ENCODE data around the gene PLXND1.

The PLXND1 gene

GRCh38 chr3:129556890-129557547, 49.5 kb downstream of the PLXND1 start:
- DNase-seq (ENCODE audit: insufficient read length) (no peak), FAIRE-seq (no peak)
- TF ChIP-seq POLR2AphosphoS5 (IDR thresholded peaks at IDR 0.05; ENCODE audit: low read depth, low read length) = no peak
- TF ChIP-seq POLR2A (IDR thresholded peaks at IDR 0.05; ENCODE audit: low read depth, low read length) = no peak
- TF ChIP-seq TAF1 (IDR thresholded peaks at IDR 0.05; ENCODE audit: borderline replicate concordance, low read depth, low read length) = no peak

DNA sequence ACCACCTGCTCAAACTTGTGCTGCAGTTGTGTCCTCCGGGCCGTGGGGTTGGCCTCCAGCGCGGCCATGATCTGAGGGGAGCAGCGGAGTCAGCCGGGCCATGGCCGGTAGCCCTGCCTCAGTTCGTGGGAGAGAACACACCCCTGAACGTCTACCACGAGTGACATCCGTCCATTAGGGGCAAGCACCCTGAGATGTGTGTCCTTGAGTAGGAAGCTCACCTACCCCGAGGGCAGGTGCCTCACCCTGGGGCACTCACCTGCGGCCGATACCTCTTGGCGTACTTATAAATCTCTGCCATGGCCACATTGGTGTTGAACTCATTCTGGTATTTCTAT, 50.1 kb downstream of the PLXND1 start:
- no peak for FAIRE-seq
- TF ChIP-seq TAF1 (IDR thresholded peaks at IDR 0.05; ENCODE audit: borderline replicate concordance, low read depth, low read length) (no peak), POLR2AphosphoS5 (IDR thresholded peaks at IDR 0.05; ENCODE audit: low read depth, low read length) (no peak), POLR2A (IDR thresholded peaks at IDR 0.05; ENCODE audit: low read depth, low read length) (no peak)

DNA sequence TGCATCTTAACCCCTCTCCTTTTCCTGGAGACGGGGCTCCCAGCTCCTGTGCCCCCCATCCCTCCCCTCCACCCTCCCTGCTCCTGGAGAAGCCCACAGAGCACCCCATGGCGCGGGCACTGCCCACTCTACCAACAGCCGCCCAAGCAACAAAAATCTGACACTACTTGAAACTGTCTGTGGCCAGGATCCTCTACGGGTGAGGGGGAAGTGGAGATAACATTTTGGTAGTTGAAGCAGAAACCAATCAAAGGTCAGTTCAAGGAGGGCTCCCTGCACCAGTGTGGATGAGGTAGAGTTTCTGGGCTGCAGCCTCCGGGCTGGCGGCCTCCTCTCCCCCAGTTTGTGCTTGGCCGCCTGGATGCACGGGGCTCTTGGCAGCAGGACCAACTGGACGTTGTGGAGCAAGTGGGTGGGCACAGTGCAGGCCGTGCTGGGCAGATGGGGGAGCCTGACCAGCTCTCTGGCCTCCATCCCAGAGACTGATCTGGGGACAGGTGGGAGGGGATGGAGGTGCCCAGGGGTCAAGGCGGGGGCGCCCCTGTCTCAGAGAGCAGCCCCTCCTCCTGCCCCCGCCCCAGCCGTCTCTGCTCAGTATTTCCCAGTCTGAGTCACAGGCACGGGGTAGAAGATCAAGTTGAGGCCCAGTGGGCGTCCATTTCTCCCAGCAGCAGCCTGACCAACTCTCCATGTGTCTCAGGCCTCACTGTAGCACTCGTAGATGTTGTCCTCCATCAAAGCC, 50.7 kb downstream of the PLXND1 start:
- DNase-seq (ENCODE audit: insufficient read length) (no peak), FAIRE-seq (no peak)
- no peak for TF ChIP-seq POLR2AphosphoS5 (IDR thresholded peaks at IDR 0.05; ENCODE audit: low read depth, low read length)
- no peak for TF ChIP-seq TAF1 (IDR thresholded peaks at IDR 0.05; ENCODE audit: borderline replicate concordance, low read depth, low read length)
- TF ChIP-seq POLR2A (IDR thresholded peaks at IDR 0.05; ENCODE audit: low read depth, low read length) = no peak

More for the DNA sequence above, 50.1 kb downstream of the PLXND1 start:
- DNase-seq (ENCODE audit: insufficient read length) = no peak

GRCh38 chr3:129555153-129555550, 51.3 kb downstream of the PLXND1 start:
- DNase-seq (ENCODE audit: insufficient read length) (no peak), FAIRE-seq (no peak)
- TF ChIP-seq TAF1 (IDR thresholded peaks at IDR 0.05; ENCODE audit: borderline replicate concordance, low read depth, low read length) (no peak), POLR2A (IDR thresholded peaks at IDR 0.05; ENCODE audit: low read depth, low read length) (no peak), POLR2AphosphoS5 (IDR thresholded peaks at IDR 0.05; ENCODE audit: low read depth, low read length) (no peak)

- FAIRE-seq (peak; percentile 24), DNase-seq (ENCODE audit: insufficient read length) (no peak)
- no peak for TF ChIP-seq POLR2A (IDR thresholded peaks at IDR 0.05; ENCODE audit: low read depth, low read length)
- TF ChIP-seq POLR2AphosphoS5 (IDR thresholded peaks at IDR 0.05; ENCODE audit: low read depth, low read length) = no peak
- no peak for TF ChIP-seq TAF1 (IDR thresholded peaks at IDR 0.05; ENCODE audit: borderline replicate concordance, low read depth, low read length)
Observed at GRCh38 chr3:129554356-129555152, 51.9 kb downstream of the PLXND1 start.

- TF ChIP-seq POLR2A (IDR thresholded peaks at IDR 0.05; ENCODE audit: low read depth, low read length) = no peak
- TF ChIP-seq TAF1 (IDR thresholded peaks at IDR 0.05; ENCODE audit: borderline replicate concordance, low read depth, low read length) = no peak
- no peak for TF ChIP-seq POLR2AphosphoS5 (IDR thresholded peaks at IDR 0.05; ENCODE audit: low read depth, low read length)
- DNase-seq (ENCODE audit: insufficient read length) (no peak), FAIRE-seq (no peak)
Observed at GRCh38 chr3:129553719-129554118, 52.8 kb downstream of the PLXND1 start.

DNA sequence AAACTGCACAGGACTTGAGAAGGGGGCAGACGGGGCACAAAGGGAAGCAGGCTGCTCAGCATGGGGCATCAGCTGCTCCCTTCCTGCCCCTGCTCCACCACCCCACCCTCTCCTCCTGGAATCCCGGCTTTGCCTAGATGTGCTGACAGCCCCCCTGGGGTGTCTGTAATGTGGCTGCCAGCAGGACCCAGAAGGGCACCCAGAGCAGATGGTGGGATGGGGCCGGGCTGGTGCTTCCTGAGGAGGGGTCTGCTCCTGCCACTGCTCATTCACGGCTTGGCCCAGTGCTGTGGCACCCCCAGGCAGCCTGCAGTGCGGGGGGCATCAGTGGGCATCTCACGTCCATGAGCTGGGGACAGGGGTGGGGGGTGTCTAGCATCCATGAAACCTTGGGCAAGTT, 53.3 kb downstream of the PLXND1 start:
- DNase-seq (ENCODE audit: insufficient read length) (no peak), FAIRE-seq (no peak)
- TF ChIP-seq TAF1 (IDR thresholded peaks at IDR 0.05; ENCODE audit: borderline replicate concordance, low read depth, low read length) (no peak), POLR2AphosphoS5 (IDR thresholded peaks at IDR 0.05; ENCODE audit: low read depth, low read length) (no peak), POLR2A (IDR thresholded peaks at IDR 0.05; ENCODE audit: low read depth, low read length) (no peak)

- no peak for TF ChIP-seq TAF1 (IDR thresholded peaks at IDR 0.05; ENCODE audit: borderline replicate concordance, low read depth, low read length)
- no peak for TF ChIP-seq POLR2A (IDR thresholded peaks at IDR 0.05; ENCODE audit: low read depth, low read length)
- TF ChIP-seq POLR2AphosphoS5 (IDR thresholded peaks at IDR 0.05; ENCODE audit: low read depth, low read length) = no peak
- no peak for FAIRE-seq
- no peak for DNase-seq (ENCODE audit: insufficient read length)
Observed at GRCh38 chr3:129552287-129553050, 54.0 kb downstream of the PLXND1 start.

DNA sequence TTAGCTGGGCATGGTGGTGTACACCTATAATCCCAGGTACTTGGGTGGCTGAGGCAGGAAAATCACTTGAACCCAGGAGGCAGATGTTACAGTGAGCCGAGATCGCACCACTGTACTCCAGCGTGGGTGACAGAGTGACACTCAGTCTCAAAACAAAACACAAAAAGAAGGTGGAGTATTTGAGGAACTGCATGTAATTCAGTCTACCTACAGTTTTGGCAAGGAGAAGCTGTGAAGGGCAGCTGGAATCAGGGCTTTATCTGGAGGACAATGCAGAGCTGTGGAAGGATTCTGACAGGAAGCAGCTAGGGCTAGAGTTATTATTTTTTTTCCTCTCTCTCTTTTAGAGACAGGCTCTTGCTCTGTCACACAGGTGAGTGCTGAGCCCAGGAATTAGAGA, 56.7 kb downstream of the PLXND1 start:
- TF ChIP-seq TAF1 (IDR thresholded peaks at IDR 0.05; ENCODE audit: borderline replicate concordance, low read depth, low read length) (no peak), POLR2A (IDR thresholded peaks at IDR 0.05; ENCODE audit: low read depth, low read length) (no peak), POLR2AphosphoS5 (IDR thresholded peaks at IDR 0.05; ENCODE audit: low read depth, low read length) (no peak)
- no peak for DNase-seq (ENCODE audit: insufficient read length)
- no peak for FAIRE-seq

- TF ChIP-seq TAF1 (IDR thresholded peaks at IDR 0.05; ENCODE audit: borderline replicate concordance, low read depth, low read length) (no peak), POLR2AphosphoS5 (IDR thresholded peaks at IDR 0.05; ENCODE audit: low read depth, low read length) (no peak), POLR2A (IDR thresholded peaks at IDR 0.05; ENCODE audit: low read depth, low read length) (no peak)
- DNase-seq (ENCODE audit: insufficient read length) (no peak), FAIRE-seq (no peak)
Observed at GRCh38 chr3:129549006-129549800, 57.3 kb downstream of the PLXND1 start.

Measured in GM12892 (cell line).